DMS 273 treated with DMSO at 0.1 percent for 48 hours (cell line): ENCODE measurements around the gene ZNF583.

ENCODE experiments used
- DNase-seq: peaks from one replicate; lab custom pipeline; 2025; lab: John Stamatoyannopoulos, UW

The ZNF583 gene

GRCh38 chr19:56403764-56404704 is at the start of gene ZNF583:
TSS of gene ZNF583 (plus strand) at chr19:56404332. CDS start at chr19:56407115, 2,783 bp downstream.
- peak; percentile 75 for DNase-seq

DNA sequence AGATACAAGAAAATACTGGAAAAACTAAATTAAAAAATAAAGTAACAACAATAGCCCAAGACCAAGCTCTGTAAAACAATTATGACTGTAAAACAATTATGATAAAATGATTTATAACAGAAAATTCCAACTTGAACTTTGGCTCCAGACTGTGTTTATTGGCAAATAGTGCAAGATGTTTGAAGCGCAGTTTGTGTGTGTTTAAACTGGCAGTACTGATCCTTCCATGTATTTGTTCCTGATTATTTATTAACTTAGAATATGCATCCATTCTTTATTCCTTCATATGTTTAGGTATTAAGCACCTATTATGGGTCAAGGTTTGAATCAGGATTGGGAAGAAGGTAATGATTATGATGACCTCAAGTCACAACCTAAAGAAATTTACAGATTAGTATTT is 48.6 kb upstream of the ZNF583 start:
- no peak for DNase-seq

DNA sequence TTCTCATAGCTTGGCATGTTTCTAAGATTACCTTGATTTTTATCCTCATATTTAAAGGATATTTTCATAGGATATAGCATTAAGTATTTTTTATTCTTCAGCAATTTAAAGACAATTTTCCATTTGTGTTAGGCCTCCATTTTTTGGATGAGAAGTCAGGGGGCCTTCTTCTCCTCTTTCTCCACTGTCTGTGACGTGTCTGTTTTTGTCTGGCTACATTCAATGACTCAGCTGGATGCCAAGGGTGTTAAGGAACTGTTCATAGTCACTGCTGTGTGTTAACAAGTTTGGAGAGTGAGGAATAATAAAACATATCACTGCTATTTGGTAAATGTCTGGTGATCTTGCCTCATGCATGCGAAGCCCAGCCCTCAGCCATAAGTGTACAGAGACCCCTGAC is 47.2 kb upstream of the ZNF583 start:
- no peak for DNase-seq

- no peak for DNase-seq
These were observed 43.3 kb upstream of the ZNF583 start for GRCh38 chr19:56360841-56361240.

DNA sequence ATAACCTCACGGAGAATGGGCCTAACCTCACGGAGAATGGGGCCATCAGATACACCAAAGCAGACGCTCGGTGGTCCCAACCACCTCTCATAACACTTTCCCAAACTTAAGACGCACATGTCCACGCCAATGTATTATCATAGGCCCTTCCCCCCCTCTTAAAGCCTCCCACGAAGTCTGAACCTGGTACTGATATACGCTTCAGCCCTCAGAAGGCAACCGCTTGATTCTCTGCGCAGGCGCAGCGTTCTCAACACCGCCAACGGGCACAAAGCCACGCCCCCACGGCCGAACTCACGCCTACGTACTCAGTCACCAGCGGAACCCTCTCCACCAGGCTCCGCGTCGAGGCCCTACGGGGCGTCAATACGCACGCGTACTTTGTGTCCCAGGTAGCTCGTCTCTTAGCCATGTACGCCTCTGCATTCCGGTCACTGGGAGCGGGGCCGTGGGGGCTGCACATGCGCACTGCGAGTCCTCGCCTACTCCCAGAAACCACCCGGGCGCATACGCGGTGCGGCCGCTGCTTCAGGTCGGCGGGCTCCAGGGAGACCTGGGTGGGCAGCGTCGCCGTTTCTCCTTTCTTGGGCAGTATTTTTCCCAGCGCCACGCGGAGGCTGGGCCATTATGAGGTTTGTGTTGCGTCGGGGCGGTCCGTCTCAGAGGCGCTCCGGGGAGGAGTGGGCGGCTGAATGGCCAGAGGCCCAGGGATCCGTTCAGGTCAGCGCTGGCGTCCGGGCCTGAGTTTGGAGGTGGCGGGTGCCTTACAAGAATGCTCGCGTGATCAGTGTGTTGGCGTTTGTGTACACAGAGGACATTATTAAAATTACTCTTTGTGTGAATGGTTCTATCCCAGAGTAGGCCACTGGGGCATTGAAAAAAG is 36.1 kb upstream of the ZNF583 start:
- peak; percentile 68 for DNase-seq

DNA sequence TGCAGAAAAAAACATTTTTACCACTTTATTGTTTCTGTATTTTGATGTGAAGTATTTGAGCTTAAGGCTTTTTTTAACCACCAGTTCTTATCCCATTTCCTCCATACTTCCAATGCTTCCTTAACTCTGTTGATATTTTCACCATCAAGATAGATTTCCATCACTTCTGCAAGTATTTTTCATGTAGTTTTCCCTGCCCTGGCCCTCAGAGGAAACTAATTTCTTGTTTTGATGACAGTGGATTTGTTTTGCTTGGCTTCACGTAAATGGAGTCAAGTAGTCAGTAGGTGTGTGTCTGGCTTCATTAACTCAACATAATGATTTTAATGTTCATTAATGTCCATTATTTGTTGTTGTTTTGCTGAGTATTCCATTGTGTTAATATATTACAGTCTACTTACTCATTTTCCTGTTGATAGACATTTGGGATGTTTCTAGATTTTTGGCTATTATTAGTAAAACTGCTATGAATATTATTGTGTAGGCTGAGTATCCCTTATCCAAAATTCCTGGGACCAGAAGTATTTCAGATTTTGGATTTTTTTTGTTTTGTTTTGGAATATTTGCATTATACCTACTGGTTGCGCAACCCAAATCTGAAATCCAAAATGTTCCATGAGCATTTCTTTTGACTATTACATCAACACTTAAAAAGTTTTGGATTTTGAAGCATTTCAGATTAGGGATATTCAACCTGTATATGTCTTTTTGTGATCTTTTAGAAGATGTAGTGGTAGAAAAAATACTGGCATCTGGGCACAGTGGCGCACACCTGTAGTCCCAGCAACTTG is 34.1 kb upstream of the ZNF583 start:
- no peak for DNase-seq

- DNase-seq = no peak
These were observed 31.9 kb upstream of the ZNF583 start for GRCh38 chr19:56372281-56372680.

GRCh38 chr19:56377105-56377924 is 26.8 kb upstream of the ZNF583 start:
- DNase-seq = no peak

DNA sequence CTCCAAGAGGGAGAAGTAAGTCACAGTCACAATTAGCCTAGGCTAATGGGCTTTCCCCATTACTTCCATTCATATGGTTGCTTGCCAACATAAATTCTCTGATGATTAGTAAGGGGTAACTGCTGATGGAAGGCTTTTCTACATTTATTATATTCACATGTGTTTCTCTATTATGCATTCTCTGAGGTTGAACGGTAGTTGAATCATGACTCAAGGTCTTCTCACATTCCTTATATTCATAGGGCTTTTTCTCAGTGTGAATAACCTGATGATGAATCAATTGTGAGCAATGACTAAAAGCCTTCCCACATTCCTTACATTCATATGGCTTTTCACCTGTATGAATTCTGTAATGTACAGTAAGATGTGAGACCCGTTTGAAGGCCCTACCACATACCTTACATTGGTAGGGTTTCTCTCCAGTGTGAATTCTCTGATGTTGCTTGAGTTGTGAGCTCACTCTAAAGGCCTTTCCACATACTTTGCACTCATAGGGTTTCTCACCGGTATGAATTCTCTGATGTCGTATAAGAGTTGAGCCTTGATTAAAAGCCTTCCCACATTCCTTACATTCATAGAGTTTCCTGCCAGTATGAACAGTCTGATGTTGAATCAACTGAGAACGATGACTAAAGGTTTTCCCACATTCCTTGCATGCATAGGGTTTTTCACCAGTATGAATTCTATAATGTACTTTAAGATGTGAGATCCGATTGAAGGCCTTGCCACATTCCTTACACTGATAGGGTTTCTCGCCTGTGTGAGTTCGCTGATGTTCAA is 20.1 kb upstream of the ZNF583 start:
- DNase-seq = no peak

GRCh38 chr19:56393119-56394012 is 10.8 kb upstream of the ZNF583 start, which contains the start of gene ZNF582:
TSS of gene ZNF582 (minus strand) at chr19:56393534. CDS start at chr19:56391752, 1,782 bp downstream.
- DNase-seq = peak; percentile 68

DNA sequence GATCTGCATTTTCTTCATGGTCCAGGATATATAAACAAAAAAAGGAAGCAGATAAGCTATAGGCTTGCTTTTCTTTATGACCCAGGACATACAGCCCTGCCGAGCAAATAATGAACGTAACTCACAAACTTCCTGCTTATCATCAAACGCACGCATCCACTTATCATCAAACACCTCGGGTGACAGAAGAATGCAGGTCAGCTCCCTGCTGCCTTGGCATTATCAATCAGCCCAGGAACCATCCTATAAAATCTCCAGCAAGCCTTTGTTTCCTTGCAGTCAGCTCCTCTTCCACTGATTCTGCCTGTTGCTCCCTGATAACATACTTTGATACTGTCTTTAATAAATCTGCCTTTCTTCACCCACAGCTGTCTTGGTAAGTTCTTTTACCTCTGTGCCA is 5.3 kb upstream of the ZNF583 start:
- DNase-seq = no peak

DNA sequence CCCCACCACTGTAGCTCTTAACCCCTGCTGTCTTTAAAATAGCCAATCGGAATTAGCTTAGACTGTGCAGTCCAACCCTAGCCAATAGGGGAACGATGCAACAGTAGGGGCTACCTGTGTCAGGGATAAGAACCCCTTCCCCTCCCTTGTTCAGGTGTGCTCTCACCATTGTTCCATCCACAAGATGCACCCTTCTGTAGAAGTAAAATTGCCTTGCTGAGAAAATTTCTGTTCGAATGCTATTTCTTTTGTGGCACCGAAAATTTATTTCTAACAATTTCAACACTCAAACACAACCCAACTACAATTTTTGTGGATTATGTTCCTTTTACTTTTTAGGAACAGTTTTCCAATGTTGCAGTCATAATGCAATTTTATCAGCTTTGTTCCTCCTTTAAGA is 3.6 kb upstream of the ZNF583 start:
- no peak for DNase-seq

GRCh38 chr19:56403261-56403660 is 871 bp upstream of the ZNF583 start:
- no peak for DNase-seq

- no peak for DNase-seq
These were observed 549 bp downstream of the ZNF583 start for GRCh38 chr19:56404705-56405056.

- DNase-seq = no peak
These were observed 930 bp downstream of the ZNF583 start for GRCh38 chr19:56405062-56405461.

- DNase-seq = no peak
These were observed 19.3 kb downstream of the ZNF583 start for GRCh38 chr19:56423276-56423984.

- DNase-seq = no peak
These were observed 19.8 kb downstream of the ZNF583 start for GRCh38 chr19:56423985-56424353.

GRCh38 chr19:56441206-56441792 is 37.2 kb downstream of the ZNF583 start:
- DNase-seq = no peak
